ENCODE measurements around the gene GCLM.

GCLM gene

GRCh38 chr1:93845538-93846205 lies 63.6 kb downstream of the GCLM start:
- peak; percentile 4 to 8 for DNase-seq

GRCh38 chr1:93844262-93845045 lies 64.8 kb downstream of the GCLM start:
- DNase-seq = peak; percentile 45 to 71

GRCh38 chr1:93842750-93843500 lies 66.3 kb downstream of the GCLM start:
- no peak for DNase-seq

- no peak for DNase-seq
These were observed 67.5 kb downstream of the GCLM start for GRCh38 chr1:93841771-93842170.

- DNase-seq = no peak
These were observed 68.2 kb downstream of the GCLM start for GRCh38 chr1:93840956-93841482.

- DNase-seq = no peak
These were observed 69.5 kb downstream of the GCLM start for GRCh38 chr1:93839753-93840152.

GRCh38 chr1:93839307-93839706 lies 69.9 kb downstream of the GCLM start:
- no peak for DNase-seq

- DNase-seq = no peak
These were observed 71.3 kb downstream of the GCLM start for GRCh38 chr1:93837961-93838360.
